HepG2 (cell line): ENCODE results near the gene AIF1. TPM values are rescaled to one million over a fixed set of nuclear protein-coding genes. Genes with fewer than 3 reads are reported as not detected.
A peak's percentile ranks its signal among the peaks of the same experiment; 100 is the strongest.

Experiments
- ATAC-seq: fragments of 200-7000 bp; cut with Tn5 transposase; 3 replicates; pipeline ENCODE4 v1.9.1; 2020; ENCODE audit warnings: mild to moderate bottlenecking, moderate library complexity
- BruUV-seq: library from RNA; stranded (reverse); fragments of 400-500 nt; replicated peaks from 2 replicates; lab custom pipeline; 2021; lab: Mats Ljungman, UMichigan
- CTCF ChIA-PET: fragments of 300-600 bp; formaldehyde crosslinking; extraction: SDS; loops from one replicate; lab custom pipeline; 2021; ENCODE audit warnings: low total read pairs, inconsistent platforms, low intra/inter-chr PET ratio; lab: Yijun Ruan, JAX
- POLR2A ChIA-PET: fragments of 350-600 bp; sonication (Branson Sonifier 250); formaldehyde crosslinking; loops from one replicate; lab custom pipeline; 2020; ENCODE audit warnings: antibody characterized with exemption, inconsistent platforms; lab: Yijun Ruan, JAX
- DNase-seq: peaks from one replicate; pipeline ENCODE4 v3.0.0-alpha.2; 2015; ENCODE audit warnings: low spot score
- FAIRE-seq: peaks from 3 replicates; lab custom pipeline; 2011; peaks lifted over from hg19 to GRCh38; lab: Jason Lieb, UNC
- H2AFZ ChIP-seq: one replicate; pipeline ENCODE4 v1.6.1; 2011; ENCODE audit warnings: low read length, inconsistent platforms
- H3K27ac ChIP-seq: fragments of 300-600 bp; 3 replicates; pipeline ENCODE4 v1.8.0; 2011; ENCODE audit warnings: mixed run types, mild to moderate bottlenecking, mixed read lengths, low read length, inconsistent platforms; ENCODE audit not compliant: insufficient read depth; ENCODE audit errors: extremely low read length
- H3K27me3 ChIP-seq, 2 experiments: fragments of 200-600 bp in 1 of 2; 2 replicates in 1 of 2; 3 replicates in 1 of 2; pipeline versions ENCODE4 v1.6.0 to v1.8.0; 2011; ENCODE audit warnings: low read length in 2 of 2, mild to moderate bottlenecking in 2 of 2, moderate library complexity in 2 of 2, inconsistent platforms in 1 of 2; ENCODE audit not compliant: insufficient read depth in 2 of 2, control insufficient read depth in 1 of 2
- H3K36me3 ChIP-seq, 2 experiments: fragments of 200-600 bp in 1 of 2; replicated peaks in 1 of 2; 2 replicates in 1 of 2; 3 replicates in 1 of 2; pipeline versions ENCODE4 v1.5.1 to v1.8.0; 2011; ENCODE audit warnings: low read length in 2 of 2, inconsistent platforms in 1 of 2; ENCODE audit not compliant: insufficient read depth in 2 of 2, control insufficient read depth in 1 of 2
- H3K4me1 ChIP-seq: 2 replicates; pipeline ENCODE4 v1.5.1; 2012; ENCODE audit warnings: low read length, inconsistent platforms; ENCODE audit not compliant: insufficient read depth
- H3K4me2 ChIP-seq: 2 replicates; pipeline ENCODE4 v1.6.0; 2011; ENCODE audit warnings: low read depth, low read length, inconsistent platforms
- H3K4me3 ChIP-seq, 3 experiments: fragments of 200-600 bp in 1 of 3; sonication (generic), shearing (Covaris generic) in 1 of 3; replicated peaks in 1 of 3; 2 replicates each; pipeline ENCODE4 v1.5.1; 2011 to 2016; ENCODE audit warnings: low read length in 3 of 3, inconsistent platforms in 2 of 3, low read depth in 2 of 3, mild to moderate bottlenecking in 2 of 3, control low read depth in 1 of 3, mixed read lengths in 1 of 3; ENCODE audit not compliant: insufficient read depth in 1 of 3
- H3K79me2 ChIP-seq: one replicate; pipeline ENCODE4 v1.6.1; 2011; ENCODE audit warnings: low read length, inconsistent platforms; ENCODE audit not compliant: insufficient read depth
- H3K9ac ChIP-seq: 2 replicates; pipeline ENCODE4 v1.6.0; 2011; ENCODE audit warnings: mild to moderate bottlenecking, low read depth, low read length, inconsistent platforms; ENCODE audit not compliant: insufficient read depth
- H3K9me3 ChIP-seq: 2 replicates; pipeline ENCODE4 v1.5.1; 2012; ENCODE audit warnings: mild to moderate bottlenecking, low read length
- H4K20me1 ChIP-seq: 2 replicates; pipeline ENCODE4 v1.6.0; 2011; ENCODE audit warnings: inconsistent platforms, mild to moderate bottlenecking, low read length, moderate library complexity; ENCODE audit not compliant: insufficient read depth
- ATF7-NPFF ChIP-seq: sonication (generic); formaldehyde crosslinking; IDR thresholded peaks from 2 replicates; pipeline ENCODE4 v1.8.1; 2023; ENCODE audit warnings: mild to moderate bottlenecking, low read depth, missing genetic modification reagents, moderate library complexity
- CENPX ChIP-seq: sonication (generic); formaldehyde crosslinking; IDR thresholded peaks from 2 replicates; pipeline ENCODE4 v1.9.0; 2021; ENCODE audit warnings: mild to moderate bottlenecking, missing genetic modification reagents, moderate library complexity
- DNMT3B ChIP-seq: conservative IDR thresholded peaks from 2 replicates; pipeline ENCODE4 v1.6.1; 2016; ENCODE audit warnings: missing biosample characterization, control low read depth
- EED ChIP-seq: sonication (generic); formaldehyde crosslinking; IDR thresholded peaks from 2 replicates; pipeline ENCODE4 v1.5.0; 2020; ENCODE audit warnings: mild to moderate bottlenecking, missing genetic modification reagents
- MAZ ChIP-seq, 2 experiments: sonication (generic) in 1 of 2; formaldehyde crosslinking in 1 of 2; IDR thresholded peaks; 2 replicates each; pipeline versions ENCODE4 v1.5.0 to v1.6.1; 2012 to 2020; ENCODE audit warnings: low read depth in 2 of 2, mild to moderate bottlenecking in 2 of 2, borderline replicate concordance in 1 of 2, improper control_type of control experiment in 1 of 2, low read length in 1 of 2, missing genetic modification reagents in 1 of 2, moderate library complexity in 1 of 2
- NFATC3 ChIP-seq: sonication (generic); formaldehyde crosslinking; IDR thresholded peaks from 2 replicates; pipeline ENCODE4 v1.5.1; 2020; ENCODE audit warnings: mild to moderate bottlenecking, missing genetic modification reagents
- NFE2L2 ChIP-seq: fragments of 150-350 bp; IDR thresholded peaks from 2 replicates; pipeline ENCODE4 v1.6.1; 2014; ENCODE audit warnings: low read length
- NFIC ChIP-seq: IDR thresholded peaks from 2 replicates; pipeline ENCODE4 v1.6.1; 2012; ENCODE audit warnings: mild to moderate bottlenecking, low read length, inconsistent platforms
- SP5 ChIP-seq: IDR thresholded peaks from 2 replicates; pipeline ENCODE4 v1.6.1; 2016; ENCODE audit warnings: low read depth, borderline replicate concordance
- STAG1 ChIP-seq: sonication (generic); formaldehyde crosslinking; IDR thresholded peaks from 2 replicates; pipeline ENCODE4 v1.4.0; 2020; ENCODE audit warnings: missing genetic modification reagents
- TBX2 ChIP-seq: sonication (generic); formaldehyde crosslinking; IDR thresholded peaks from 2 replicates; pipeline ENCODE4 v1.5.0; 2020; ENCODE audit warnings: missing genetic modification reagents, mild to moderate bottlenecking, borderline replicate concordance
- THAP9 ChIP-seq: sonication (generic); formaldehyde crosslinking; IDR thresholded peaks from 2 replicates; pipeline ENCODE4; 2020; ENCODE audit warnings: missing genetic modification reagents, mild to moderate bottlenecking, borderline replicate concordance
- ZBTB7A ChIP-seq: sonication (generic); formaldehyde crosslinking; IDR thresholded peaks from 2 replicates; pipeline ENCODE4 v1.8.0; 2022; ENCODE audit warnings: mild to moderate bottlenecking, missing genetic modification reagents
- ZFX ChIP-seq: sonication (generic); formaldehyde crosslinking; IDR thresholded peaks from 2 replicates; pipeline ENCODE4 v1.4.0; 2020; ENCODE audit warnings: mild to moderate bottlenecking, low read depth, missing genetic modification reagents, moderate library complexity
- ZNF124 ChIP-seq: sonication (generic); formaldehyde crosslinking; IDR thresholded peaks from 2 replicates; pipeline ENCODE4 v1.4.0; 2020; ENCODE audit warnings: missing genetic modification reagents
- ZNF24 ChIP-seq: fragments of 450-650 bp; IDR thresholded peaks from 2 replicates; pipeline ENCODE4 v1.6.1; 2017; ENCODE audit warnings: antibody characterized with exemption, mild to moderate bottlenecking
- ZNF383 ChIP-seq: sonication (generic); formaldehyde crosslinking; IDR thresholded peaks from 2 replicates; pipeline ENCODE4 v1.4.0; 2020; ENCODE audit warnings: missing genetic modification reagents, mild to moderate bottlenecking, borderline replicate concordance
- ZNF768 ChIP-seq: sonication (generic); formaldehyde crosslinking; IDR thresholded peaks from 2 replicates; pipeline ENCODE4 v1.4.0; 2020; ENCODE audit warnings: missing genetic modification reagents
- WGBS: methylation state at CpG from one replicate; pipeline ENCODE4 v1.1.6; 2017; ENCODE audit warnings: low lambda C conversion rate; 5-methylcytosine and 5-hydroxymethylcytosine counted together
- in situ Hi-C: cut with HindIII; loops from 2 replicates; pipeline ENCODE4 v1.10.0; 2017; ENCODE audit warnings: low pct_unique_long_range_greater_than_20kb; ENCODE audit not compliant: extremely low pct_ligation_motif_present
- intact Hi-C: fragments of 100-400 bp; cut with micrococcal nuclease; formaldehyde crosslinking; loops from one replicate; pipeline ENCODE4 v1.10.0; 2022; ENCODE audit not compliant: unreplicated experiment
- polyA plus RNA-seq, 8 experiments: library from polyadenylated mRNA; depleted of rRNA in 3 of 8; stranded (reverse) in 7 of 8; unstranded in 1 of 8; fragments of >200 nt; fragmentation: Illumina TruSeq in 4 of 8; extraction: Trizol in 4 of 8; gene quantifications; 2 replicates each; pipeline versions ENCODE4 v1.2.1 to v1.2.3, GENCODE V29; 2011 to 2016; ENCODE audit warnings: low read depth in 4 of 8, missing spikeins in 1 of 8, mixed read lengths in 1 of 8; ENCODE audit not compliant: insufficient read depth in 1 of 8
- total RNA-seq, 5 experiments: library from RNA; depleted of rRNA; stranded (reverse); fragments of >200 nt; fragmentation: Illumina TruSeq; extraction: Trizol; gene quantifications; 2 replicates each; pipeline ENCODE4 v1.2.3, GENCODE V29; 2016; ENCODE audit warnings: low read depth in 1 of 5
- TF ChIP-seq, protein P1 (sequence below): sonication (generic); formaldehyde crosslinking; IDR thresholded peaks from 2 replicates; pipeline ENCODE4 v1.5.1; 2020; ENCODE audit warnings: mild to moderate bottlenecking, missing genetic modification reagents, borderline replicate concordance
- TF ChIP-seq, protein P2 (sequence below): IDR thresholded peaks from 2 replicates; pipeline ENCODE4 v1.6.1; 2016; ENCODE audit warnings: mild to moderate bottlenecking, missing biosample characterization, missing genetic modification reagents

The AIF1 gene
- total and polyA plus RNA-seq, 2 of the 13 experiments (the other 11 are each of a cell fraction or from before 2014, with no cell fraction given), result 1.5 TPM; not detected in 1

DNA sequence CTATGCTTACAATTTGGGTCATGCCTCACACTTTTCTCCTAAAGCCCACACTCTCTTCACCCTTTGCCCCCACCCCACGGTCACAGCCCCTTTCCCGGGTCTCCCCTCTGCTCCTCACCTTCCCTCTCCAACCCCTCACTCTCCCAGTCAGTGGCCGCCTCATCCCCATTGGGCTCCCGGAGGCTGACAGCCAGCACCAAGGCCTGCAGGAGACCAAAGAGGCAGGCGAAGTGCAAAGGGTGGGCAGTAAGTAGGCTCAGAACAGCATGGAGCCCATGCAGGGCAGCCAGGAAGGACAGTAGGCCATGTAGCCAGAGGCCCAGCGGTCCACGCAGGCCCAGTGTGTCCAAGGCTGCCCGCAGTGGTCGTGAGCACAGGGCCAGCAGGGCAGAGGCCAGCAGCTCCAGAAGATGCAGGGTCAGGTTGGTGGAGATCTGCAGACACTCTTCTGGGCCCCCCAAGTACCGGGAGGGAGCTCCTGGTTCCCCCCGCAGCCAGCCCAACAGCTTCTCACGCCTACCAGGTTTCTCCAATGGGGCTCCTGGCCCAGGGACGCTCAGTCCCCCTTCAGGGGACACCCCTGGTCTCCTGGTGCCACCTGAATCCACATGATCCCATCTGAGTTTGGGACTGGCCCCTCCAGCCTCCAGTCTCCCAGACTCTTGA, 44.1 kb downstream of the AIF1 start:
- peaks cover 70% of the 10 kb centered on the region for H3K79me2 ChIP-seq
- FAIRE-seq (no peak), DNase-seq (no peak), ATAC-seq (peak; percentile 3)
- no peaks in the 10 kb centered on the region for H3K9me3 ChIP-seq
- in situ Hi-C loops (no loop called here), intact Hi-C loops (loop anchor here (10.0 kb wide), 1 partner anchor 114 kb away; the partner anchor contains the start of genes ATP6V1G2, DDX39B and NFKBIL1)
- no peak overlapping the region for H2AFZ ChIP-seq
- H3K27me3 ChIP-seq, result no peaks in the 10 kb centered on the region; a peak in 2 of 5 replicates
- BruUV-seq, result no TSS peak
- H3K36me3 ChIP-seq, result peaks cover 10 to 20% of the 10 kb centered on the region in 2 experiments
- 56% methylated on average over 9 of the region's 13 CpGs for WGBS
- peaks cover 19% of the 10 kb centered on the region; the same call in 1 of the 2 replicates for H4K20me1 ChIP-seq
- H3K4me2 ChIP-seq, result peak overlapping the region; percentile 100
- peak overlapping the region; percentile 56 to 78 (median 68) for H3K4me3 ChIP-seq
- H3K27ac ChIP-seq, result peak overlapping the region; percentile 73
- H3K4me1 ChIP-seq, result peaks cover 96% of the 10 kb centered on the region
- peak overlapping the region; percentile 72 for H3K9ac ChIP-seq
- ChIA-PET CTCF (no interaction called here), POLR2A (interaction anchor here (0.9 to 7.4 kb wide), 8 partner anchors 11 to 176 kb away, joined by 3 to 57 read pairs (median 8); partner anchors contain the start of genes CLIC1, LSM2, LY6G5B and MSH5)
- TF ChIP-seq ZFX (CRISPR knock-in tag) (peak; percentile 71; the same call in 1 of the 2 replicates), MAZ (IDR thresholded peaks at IDR 0.05; ENCODE audit: borderline replicate concordance, low read depth, low read length) (no peak), MAZ (CRISPR knock-in tag; IDR thresholded peaks at IDR 0.05; ENCODE audit: low read depth) (0 out of 2 replicates have a peak, but pooled peaks have one; percentile 28), ZBTB7A (no peak), ZNF768 (peak; percentile 44; the same call in 1 of the 2 replicates), SP5 (no peak), EED (peak; percentile 50; the same call in 1 of the 2 replicates), NFIC (no peak), ZNF124 (no peak), ZNF383 (CRISPR knock-in tag) (no peak), NFATC3 (CRISPR knock-in tag) (no peak), NFE2L2 (no peak), THAP9 (no peak; the same call in 1 of the 2 replicates), DNMT3B (CRISPR knock-in tag) (no peak), ATF7-NPFF (CRISPR knock-in tag) (no peak), STAG1 (CRISPR knock-in tag) (no peak), TBX2 (CRISPR knock-in tag) (0 out of 2 replicates have a peak, but pooled peaks have one; percentile 12), ZNF24 (no peak), CENPX (CRISPR knock-in tag) (no peak)
- TF ChIP-seq, protein P1, sequence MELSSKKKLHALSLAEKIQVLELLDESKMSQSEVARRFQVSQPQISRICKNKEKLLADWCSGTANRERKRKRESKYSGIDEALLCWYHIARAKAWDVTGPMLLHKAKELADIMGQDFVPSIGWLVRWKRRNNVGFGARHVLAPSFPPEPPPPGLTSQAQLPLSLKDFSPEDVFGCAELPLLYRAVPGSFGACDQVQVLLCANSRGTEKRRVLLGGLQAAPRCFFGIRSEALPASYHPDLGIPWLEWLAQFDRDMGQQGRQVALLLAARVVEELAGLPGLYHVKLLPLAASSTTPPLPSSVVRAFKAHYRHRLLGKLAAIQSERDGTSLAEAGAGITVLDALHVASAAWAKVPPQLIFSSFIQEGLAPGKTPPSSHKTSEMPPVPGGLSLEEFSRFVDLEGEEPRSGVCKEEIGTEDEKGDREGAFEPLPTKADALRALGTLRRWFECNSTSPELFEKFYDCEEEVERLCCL, result no peak
- TF ChIP-seq, protein P2, sequence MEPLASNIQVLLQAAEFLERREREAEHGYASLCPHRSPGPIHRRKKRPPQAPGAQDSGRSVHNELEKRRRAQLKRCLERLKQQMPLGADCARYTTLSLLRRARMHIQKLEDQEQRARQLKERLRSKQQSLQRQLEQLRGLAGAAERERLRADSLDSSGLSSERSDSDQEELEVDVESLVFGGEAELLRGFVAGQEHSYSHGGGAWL (CRISPR knock-in tag), result peak; percentile 18; the same call in 1 of the 2 replicates
